Astrocyte (in vitro differentiated cells and primary cell): ENCODE measurements around the gene ZNF845.

ENCODE experiments used
- EZH2 ChIP-seq: IDR thresholded peaks from 2 replicates; pipeline ENCODE4 v1.6.1; 2012; ENCODE audit warnings: mild to moderate bottlenecking, low read length, inconsistent platforms; ENCODE audit not compliant: insufficient read depth
- TF ChIP-seq, protein P1 (sequence below): IDR thresholded peaks from 2 replicates; pipeline ENCODE4 v1.5.1; 2011; ENCODE audit warnings: low read depth, mild to moderate bottlenecking, inconsistent platforms, low read length, moderate library complexity; ENCODE audit not compliant: insufficient read depth

- TF ChIP-seq, protein P1, sequence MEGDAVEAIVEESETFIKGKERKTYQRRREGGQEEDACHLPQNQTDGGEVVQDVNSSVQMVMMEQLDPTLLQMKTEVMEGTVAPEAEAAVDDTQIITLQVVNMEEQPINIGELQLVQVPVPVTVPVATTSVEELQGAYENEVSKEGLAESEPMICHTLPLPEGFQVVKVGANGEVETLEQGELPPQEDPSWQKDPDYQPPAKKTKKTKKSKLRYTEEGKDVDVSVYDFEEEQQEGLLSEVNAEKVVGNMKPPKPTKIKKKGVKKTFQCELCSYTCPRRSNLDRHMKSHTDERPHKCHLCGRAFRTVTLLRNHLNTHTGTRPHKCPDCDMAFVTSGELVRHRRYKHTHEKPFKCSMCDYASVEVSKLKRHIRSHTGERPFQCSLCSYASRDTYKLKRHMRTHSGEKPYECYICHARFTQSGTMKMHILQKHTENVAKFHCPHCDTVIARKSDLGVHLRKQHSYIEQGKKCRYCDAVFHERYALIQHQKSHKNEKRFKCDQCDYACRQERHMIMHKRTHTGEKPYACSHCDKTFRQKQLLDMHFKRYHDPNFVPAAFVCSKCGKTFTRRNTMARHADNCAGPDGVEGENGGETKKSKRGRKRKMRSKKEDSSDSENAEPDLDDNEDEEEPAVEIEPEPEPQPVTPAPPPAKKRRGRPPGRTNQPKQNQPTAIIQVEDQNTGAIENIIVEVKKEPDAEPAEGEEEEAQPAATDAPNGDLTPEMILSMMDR = no peak
- TF ChIP-seq EZH2 = no peak
Observed at GRCh38 chr19:53389571-53389970, 56.0 kb downstream of the ZNF845 start.
